Epithelial cell of proximal tubule (primary cell): Measurements from ENCODE around the gene HLF. TPM values are rescaled to one million over a fixed set of nuclear protein-coding genes. Genes with fewer than 3 reads are reported as not detected.

Experiments used
- DNase-seq: peaks from one replicate; pipeline ENCODE4 v3.0.0-alpha.2; 2011; ENCODE audit warnings: low read depth
- H3K4me3 ChIP-seq: 2 replicates; pipeline ENCODE4 v1.5.1; 2011; ENCODE audit warnings: low read depth, mild to moderate bottlenecking, low read length
- CTCF ChIP-seq: conservative IDR thresholded peaks from 2 replicates; pipeline ENCODE4 v1.5.1; 2012; ENCODE audit warnings: low read depth, mild to moderate bottlenecking, low read length
- total RNA-seq: library from RNA; depleted of rRNA; stranded (reverse); fragments of >200 nt; gene quantifications from 2 replicates; pipeline ENCODE4 v1.2.3, GENCODE V29; 2015

The HLF gene
- total RNA-seq, 1 donor from 2014 or later = 0.75 TPM

DNA sequence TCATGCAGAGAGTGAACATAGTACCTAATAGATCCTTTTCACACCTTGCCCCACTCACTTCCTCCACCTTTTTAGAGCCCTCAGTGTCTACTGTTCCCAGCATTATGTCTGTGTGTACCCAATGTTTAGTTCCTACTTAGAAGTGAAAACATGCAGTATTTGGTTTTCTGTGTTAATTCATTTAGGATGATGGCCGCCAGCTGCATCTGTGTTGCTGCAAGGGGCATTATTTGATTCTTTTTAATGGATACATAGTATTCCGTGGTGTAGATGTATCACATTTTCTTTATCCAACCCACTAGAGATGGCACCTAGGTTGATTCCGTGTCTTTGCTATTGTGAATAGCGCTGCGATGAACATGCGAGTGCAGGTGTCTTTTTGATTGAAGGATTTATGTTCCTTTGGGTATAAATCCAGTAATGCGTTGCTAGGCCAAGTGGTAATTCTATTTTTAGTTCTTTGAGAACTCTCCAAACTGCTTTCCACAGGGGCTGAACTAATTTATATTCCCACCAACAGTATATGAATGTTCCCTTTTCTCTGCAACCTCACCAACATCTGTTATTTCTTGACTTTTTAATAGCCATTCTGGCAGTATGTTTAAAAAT is 47.1 kb downstream of the HLF start:
- no peak for DNase-seq
- H3K4me3 ChIP-seq = no peak overlapping the region
- TF ChIP-seq CTCF = no peak

DNA sequence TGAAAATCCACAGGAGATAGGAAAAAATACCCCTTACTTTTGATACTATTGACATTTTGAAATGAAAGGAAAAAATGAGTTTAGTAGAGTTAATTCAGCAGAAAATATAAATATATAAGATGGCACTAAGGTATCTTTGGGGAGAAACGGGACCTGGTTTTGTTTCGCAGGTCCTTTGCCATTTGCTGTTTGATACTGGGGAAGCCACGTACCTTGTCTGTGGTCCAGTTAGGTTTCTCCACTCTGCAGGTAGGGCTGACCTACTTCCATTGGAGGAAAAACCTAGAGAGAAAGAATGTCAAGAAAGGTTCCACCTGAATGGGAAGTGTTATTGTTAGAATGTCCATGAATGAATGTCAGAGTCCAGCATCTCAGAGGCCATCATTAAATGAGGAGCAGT is 48.1 kb downstream of the HLF start:
- TF ChIP-seq CTCF = no peak
- no peak overlapping the region for H3K4me3 ChIP-seq
- DNase-seq = no peak

- no peak overlapping the region for H3K4me3 ChIP-seq
- no peak for DNase-seq
- TF ChIP-seq CTCF = no peak
Observed at GRCh38 chr17:55314061-55314783, 49.5 kb downstream of the HLF start.

GRCh38 chr17:55314784-55315491 is 50.2 kb downstream of the HLF start:
- no peak overlapping the region for H3K4me3 ChIP-seq
- TF ChIP-seq CTCF = no peak
- no peak for DNase-seq

- H3K4me3 ChIP-seq = no peak overlapping the region
- DNase-seq = no peak
- no peak for TF ChIP-seq CTCF
Observed at GRCh38 chr17:55316499-55316898, 51.7 kb downstream of the HLF start.

- TF ChIP-seq CTCF = no peak
- no peak overlapping the region for H3K4me3 ChIP-seq
- no peak for DNase-seq
Observed at GRCh38 chr17:55317284-55317683, 52.5 kb downstream of the HLF start.
